GM12878 (cell line): Measurements from ENCODE around the gene DNAJC3. TPM values are rescaled to one million over a fixed set of nuclear protein-coding genes. Genes with fewer than 3 reads are reported as not detected.
"Not testable (repeated sequence)": the region's sequence is repeated elsewhere in the genome, so short reads cannot be mapped to it uniquely, and the experiment has no call there.

Experiments used
- ATAC-seq: fragments of 200-7000 bp; cut with Tn5 transposase; 3 replicates; pipeline ENCODE4 v1.9.1; 2020; ENCODE audit warnings: mild to moderate bottlenecking, moderate library complexity
- BruUV-seq: library from RNA; stranded (reverse); fragments of 400-500 nt; replicated peaks from 2 replicates; lab custom pipeline; 2021; lab: Mats Ljungman, UMichigan
- CTCF ChIA-PET: fragments of 300-600 bp; sonication (Branson Sonifier 250); formaldehyde crosslinking; extraction: SDS; loops from one replicate; lab custom pipeline; 2021; ENCODE audit warnings: inconsistent platforms; lab: Yijun Ruan, JAX
- POLR2A ChIA-PET: fragments of 350-600 bp; formaldehyde crosslinking; extraction: SDS; loops from one replicate; lab custom pipeline; 2021; ENCODE audit warnings: inconsistent platforms; lab: Charles Lee
- RAD21 ChIA-PET: fragments of 300-600 bp; sonication (Branson Sonifier 250); formaldehyde crosslinking; loops from one replicate; lab custom pipeline; 2023; ENCODE audit warnings: antibody characterized with exemption; ENCODE audit not compliant: unreplicated experiment; lab: Charles Lee
- SMC1A ChIA-PET: fragments of 300-600 bp; sonication (Branson Sonifier 250); formaldehyde crosslinking; loops from one replicate; lab custom pipeline; 2023; ENCODE audit not compliant: unreplicated experiment, uncharacterized antibody; lab: Charles Lee
- DNase-seq: peaks from one replicate; pipeline ENCODE4 v3.0.0-alpha.2; 2011; ENCODE audit warnings: low read depth, low spot score
- FAIRE-seq: peaks from 3 replicates; lab custom pipeline; 2011; peaks lifted over from hg19 to GRCh38; lab: Jason Lieb, UNC
- H2AFZ ChIP-seq: 2 replicates; pipeline ENCODE4 v1.6.0; 2011; ENCODE audit warnings: low read depth, low read length, control low read depth; ENCODE audit not compliant: control insufficient read depth
- H3K27ac ChIP-seq: 2 replicates; pipeline ENCODE4 v1.5.1; 2011; ENCODE audit warnings: control low read depth; ENCODE audit not compliant: control insufficient read depth, insufficient read depth
- H3K27me3 ChIP-seq, 2 experiments: replicated peaks in 1 of 2; 2 replicates each; pipeline versions ENCODE4 v1.6.0 to v1.6.1; 2011; ENCODE audit warnings: low read length in 1 of 2; ENCODE audit not compliant: control insufficient read depth in 2 of 2, insufficient read depth in 2 of 2
- H3K36me3 ChIP-seq, 2 experiments: 2 replicates each; pipeline ENCODE4 v1.5.1; 2011; ENCODE audit warnings: low read length in 1 of 2; ENCODE audit not compliant: control insufficient read depth in 2 of 2, insufficient read depth in 2 of 2
- H3K4me1 ChIP-seq: 2 replicates; pipeline ENCODE4 v1.6.1; 2011; ENCODE audit warnings: mild to moderate bottlenecking, low read length, moderate library complexity, mixed read lengths; ENCODE audit not compliant: control insufficient read depth, insufficient read depth
- H3K4me2 ChIP-seq: 2 replicates; pipeline ENCODE4 v1.6.0; 2011; ENCODE audit warnings: control low read depth; ENCODE audit not compliant: control insufficient read depth, insufficient read depth
- H3K4me3 ChIP-seq: fragments of 200-600 bp; sonication (generic); 2 replicates; pipeline ENCODE4 v1.5.1; 2016
- H3K79me2 ChIP-seq: 2 replicates; pipeline ENCODE4 v1.6.0; 2011; ENCODE audit warnings: low read length; ENCODE audit not compliant: control insufficient read depth, insufficient read depth
- H3K9ac ChIP-seq: 2 replicates; pipeline ENCODE4 v1.8.0; 2011; ENCODE audit warnings: low read length, control low read depth, mixed read lengths; ENCODE audit not compliant: control insufficient read depth, insufficient read depth
- H3K9me3 ChIP-seq: replicated peaks from 3 replicates; pipeline ENCODE4 v1.5.1; 2011; ENCODE audit warnings: mild to moderate bottlenecking, low read length; ENCODE audit not compliant: control insufficient read depth, insufficient read depth
- H4K20me1 ChIP-seq: 2 replicates; pipeline ENCODE4 v1.6.0; 2011; ENCODE audit not compliant: control insufficient read depth, insufficient read depth
- CHD1 ChIP-seq: IDR thresholded peaks from 2 replicates; pipeline ENCODE4 v1.6.1; 2012; ENCODE audit warnings: low read depth, low read length, improper control_type of control experiment
- CHD4 ChIP-seq: fragments of 200-600 bp; sonication (generic); IDR thresholded peaks from 2 replicates; pipeline ENCODE4 v1.6.1; 2016; ENCODE audit warnings: mild to moderate bottlenecking
- ESRRA ChIP-seq: IDR thresholded peaks from 2 replicates; pipeline ENCODE4 v1.6.1; 2012; ENCODE audit warnings: mild to moderate bottlenecking, low read length, improper control_type of control experiment
- MTA2 ChIP-seq: fragments of 450-650 bp; IDR thresholded peaks from 2 replicates; pipeline ENCODE4 v1.6.1; 2016; ENCODE audit warnings: low read depth, mild to moderate bottlenecking, moderate library complexity
- POU2F2 ChIP-seq: IDR thresholded peaks from 3 replicates; pipeline ENCODE4 v1.6.1; 2011; ENCODE audit warnings: low read depth, mild to moderate bottlenecking, low read length, borderline replicate concordance
- SMAD5 ChIP-seq: IDR thresholded peaks from 2 replicates; pipeline ENCODE4 v1.6.1; 2016; ENCODE audit warnings: antibody characterized with exemption, low read depth
- TCF7 ChIP-seq: IDR thresholded peaks from 2 replicates; pipeline ENCODE4 v1.6.1; 2014; ENCODE audit warnings: antibody characterized with exemption, borderline replicate concordance
- WGBS: methylation state at CpG from one replicate; pipeline ENCODE4 v1.1.6; 2016; ENCODE audit warnings: low lambda C conversion rate; ENCODE audit not compliant: insufficient replicate concordance, insufficient coverage; ENCODE audit errors: missing lambda C conversion rate; 5-methylcytosine and 5-hydroxymethylcytosine counted together
- in situ Hi-C: fragments of 300-500 bp; cut with MboI; formaldehyde crosslinking; loops from 9 replicates; pipeline ENCODE4 v1.14.3; 2018; ENCODE audit warnings: mixed read lengths
- intact Hi-C: fragments of 100-400 bp; cut with micrococcal nuclease; formaldehyde crosslinking; loops from one replicate; pipeline ENCODE4 v1.14.2; 2022; ENCODE audit not compliant: unreplicated experiment
- polyA plus RNA-seq, 11 experiments: library from polyadenylated mRNA; depleted of rRNA in 4 of 11; unstranded in 6 of 11; stranded (reverse) in 5 of 11; fragments of >200 nt; fragmentation: Nextera tagmentation in 4 of 11; fragmentation: Illumina TruSeq in 1 of 11; extraction: Ambion mirVana in 4 of 11; extraction: Trizol in 1 of 11; gene quantifications; 1 replicate in 1 of 11; 2 replicates in 10 of 11; pipeline versions ENCODE4 v1.2.1 to v1.2.3, GENCODE V29; 2011 to 2016; ENCODE audit warnings: inconsistent platforms in 2 of 11, missing spikeins in 2 of 11, low read depth in 1 of 11
- total RNA-seq, 4 experiments: library from RNA; depleted of rRNA in 3 of 4; stranded (reverse); fragments of >200 nt in 3 of 4; fragmentation: Illumina TruSeq in 1 of 4; extraction: Trizol in 1 of 4; gene quantifications; 2 replicates each; pipeline versions ENCODE4 v1.2.1 to v1.2.3, GENCODE V29; 2013 to 2021

DNAJC3 gene
- total and polyA plus RNA-seq, 10 of the 15 experiments (the other 5 are each of a cell fraction or from before 2014, with no cell fraction given), result 9.3 to 37.4 (median 19.0) TPM

- SMC1A ChIA-PET, result interaction anchor here (0.8 kb wide), 1 partner anchor 19 kb away, joined by 3 read pairs; no protein-coding TSS in a partner anchor
- no peak for ATAC-seq
- CTCF ChIA-PET, result interaction anchor here (0.6 to 0.7 kb wide), 2 partner anchors 17 to 19 kb away, joined by 3 read pairs; no protein-coding TSS in a partner anchor
- no peak for FAIRE-seq
- Histone ChIP-seq H3K4me1 (no peaks in the 10 kb centered on the region), H3K27me3 (no peaks in the 10 kb centered on the region), H3K79me2 (no peaks in the 10 kb centered on the region), H3K27ac (no peak overlapping the region), H2AFZ (no peak overlapping the region), H3K4me2 (no peak overlapping the region), H3K36me3 (peaks cover 2 to 25% of the 10 kb centered on the region in 2 experiments; a peak in 3 of 4 replicates), H3K9me3 (no peaks in the 10 kb centered on the region; the same call in 2 of the 3 replicates), H3K4me3 (no peak overlapping the region), H3K9ac (no peak overlapping the region), H4K20me1 (no peaks in the 10 kb centered on the region)
- no peak for DNase-seq
- POLR2A ChIA-PET, result interaction anchor here (0.5 kb wide), 1 partner anchor 535 kb away, joined by 5 read pairs; no protein-coding TSS in a partner anchor
- WGBS, result over 99% methylated on average over 6 of the region's 6 CpGs
- RAD21 ChIA-PET, result no interaction called here
- TF ChIP-seq ESRRA, result no peak
- no peak for TF ChIP-seq CHD4
- TF ChIP-seq CHD1, result no peak
- no peak for TF ChIP-seq TCF7
- no peak for TF ChIP-seq MTA2
- TF ChIP-seq SMAD5, result no peak
- TF ChIP-seq POU2F2, result no peak
- in situ Hi-C loops, result no loop called here
- BruUV-seq, result no TSS peak
- intact Hi-C loops, result no loop called here
Observed at GRCh38 chr13:95781016-95781415, 104.1 kb downstream of the DNAJC3 start.

- WGBS, result 60% methylated on average over 1 of the region's 1 CpG
- DNase-seq, H3K79me2 ChIP-seq, in situ Hi-C loops, POLR2A ChIA-PET, intact Hi-C loops, H3K4me3 ChIP-seq, RAD21 ChIA-PET, ATAC-seq, H3K27ac ChIP-seq, BruUV-seq, H2AFZ ChIP-seq, H3K9ac ChIP-seq, H3K27me3 ChIP-seq, H4K20me1 ChIP-seq, SMC1A ChIA-PET, H3K4me1 ChIP-seq, H3K9me3 ChIP-seq, CTCF ChIA-PET, H3K4me2 ChIP-seq, FAIRE-seq: not testable (repeated sequence)
- H3K36me3 ChIP-seq, result peaks cover 2 to 21% of the 10 kb centered on the region in 2 experiments; a peak in 2 of 4 replicates
Observed at GRCh38 chr13:95781940-95782339, 105.0 kb downstream of the DNAJC3 start.
